Measurements from ENCODE around the gene PSENEN. TPM values are rescaled to one million over a fixed set of nuclear protein-coding genes. Genes with fewer than 3 reads are reported as not detected.

The PSENEN gene
- total RNA-seq, 1 experiment from 2014 or later = 106 TPM

GRCh38 chr19:35702223-35703012 is 43.0 kb upstream of the PSENEN start:
- Histone ChIP-seq H2AFZ (peak overlapping the region; percentile 93), H3K4me2 (peak overlapping the region; percentile 93), H4K20me1 (ENCODE audit: insufficient read depth) (no peaks in the 10 kb centered on the region), H3K9me2 (ENCODE audit: insufficient read depth) (no peaks in the 10 kb centered on the region), H3K27me3 (ENCODE audit: insufficient read depth, low read depth) (no peaks in the 10 kb centered on the region), H3K36me3 (ENCODE audit: low read depth) (no peaks in the 10 kb centered on the region), H3K4me1 (replicated peaks; ENCODE audit: insufficient read depth) (no peaks in the 10 kb centered on the region), H3K4me3 (peak overlapping the region; percentile 72), H3K79me2 (ENCODE audit: low read depth) (no peaks in the 10 kb centered on the region), H3K27ac (no peak overlapping the region), H3K9me3 (ENCODE audit: insufficient read depth, low read depth) (no peaks in the 10 kb centered on the region), H3F3A (ENCODE audit: insufficient read depth, low read depth) (no peaks in the 10 kb centered on the region)
- intact Hi-C loops (cut with micrococcal nuclease; ENCODE audit: unreplicated experiment) = no loop called here
- peak; percentile 90 to 94 for DNase-seq
- BruUV-seq (replicated peaks) = no TSS peak
- ChIA-PET POLR2A (ENCODE audit: unreplicated experiment) (interaction anchor here (0.6 to 1.5 kb wide), 4 partner anchors 58 to 198 kb away, joined by 3 to 14 read pairs (median 5); no protein-coding TSS in a partner anchor), CTCF (interaction anchor here (0.7 kb wide), 1 partner anchor 562 kb away, joined by 5 read pairs; no protein-coding TSS in a partner anchor)
- TF ChIP-seq, protein P1, sequence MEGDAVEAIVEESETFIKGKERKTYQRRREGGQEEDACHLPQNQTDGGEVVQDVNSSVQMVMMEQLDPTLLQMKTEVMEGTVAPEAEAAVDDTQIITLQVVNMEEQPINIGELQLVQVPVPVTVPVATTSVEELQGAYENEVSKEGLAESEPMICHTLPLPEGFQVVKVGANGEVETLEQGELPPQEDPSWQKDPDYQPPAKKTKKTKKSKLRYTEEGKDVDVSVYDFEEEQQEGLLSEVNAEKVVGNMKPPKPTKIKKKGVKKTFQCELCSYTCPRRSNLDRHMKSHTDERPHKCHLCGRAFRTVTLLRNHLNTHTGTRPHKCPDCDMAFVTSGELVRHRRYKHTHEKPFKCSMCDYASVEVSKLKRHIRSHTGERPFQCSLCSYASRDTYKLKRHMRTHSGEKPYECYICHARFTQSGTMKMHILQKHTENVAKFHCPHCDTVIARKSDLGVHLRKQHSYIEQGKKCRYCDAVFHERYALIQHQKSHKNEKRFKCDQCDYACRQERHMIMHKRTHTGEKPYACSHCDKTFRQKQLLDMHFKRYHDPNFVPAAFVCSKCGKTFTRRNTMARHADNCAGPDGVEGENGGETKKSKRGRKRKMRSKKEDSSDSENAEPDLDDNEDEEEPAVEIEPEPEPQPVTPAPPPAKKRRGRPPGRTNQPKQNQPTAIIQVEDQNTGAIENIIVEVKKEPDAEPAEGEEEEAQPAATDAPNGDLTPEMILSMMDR (conservative IDR thresholded peaks at IDR 0.05) = no peak
- no peak for TF ChIP-seq EZH2 (IDR thresholded peaks at IDR 0.05; ENCODE audit: low read depth)

- H3K36me3 ChIP-seq (ENCODE audit: low read depth) = no peaks in the 10 kb centered on the region
- H3F3A ChIP-seq (ENCODE audit: insufficient read depth, low read depth) = no peaks in the 10 kb centered on the region
- no peaks in the 10 kb centered on the region for H3K79me2 ChIP-seq (ENCODE audit: low read depth)
- H3K27ac ChIP-seq = no peak overlapping the region
- peak overlapping the region; percentile 93; the same call in 1 of the 2 replicates for H3K4me2 ChIP-seq
- BruUV-seq (replicated peaks) = no TSS peak
- no peaks in the 10 kb centered on the region for H3K9me2 ChIP-seq (ENCODE audit: insufficient read depth)
- H4K20me1 ChIP-seq (ENCODE audit: insufficient read depth) = no peaks in the 10 kb centered on the region
- no peak for DNase-seq
- H3K4me3 ChIP-seq = no peak overlapping the region
- peaks cover 2% of the 10 kb centered on the region; the same call in 1 of the 2 replicates for H3K4me1 ChIP-seq (replicated peaks; ENCODE audit: insufficient read depth)
- no peak for TF ChIP-seq EZH2 (IDR thresholded peaks at IDR 0.05; ENCODE audit: low read depth)
- TF ChIP-seq, protein P1 (conservative IDR thresholded peaks at IDR 0.05) = no peak
- no peak overlapping the region for H2AFZ ChIP-seq
- H3K9me3 ChIP-seq (ENCODE audit: insufficient read depth, low read depth) = no peaks in the 10 kb centered on the region
- ChIA-PET CTCF (interaction anchor here (0.7 kb wide), 1 partner anchor 46 kb away, joined by 5 read pairs; no protein-coding TSS in a partner anchor), POLR2A (ENCODE audit: unreplicated experiment) (interaction anchor here (0.6 to 1.5 kb wide), 2 partner anchors 59 to 199 kb away, joined by 7 to 14 read pairs; no protein-coding TSS in a partner anchor)
- intact Hi-C loops (cut with micrococcal nuclease; ENCODE audit: unreplicated experiment) = no loop called here
- no peaks in the 10 kb centered on the region for H3K27me3 ChIP-seq (ENCODE audit: insufficient read depth, low read depth)
These were observed 42.1 kb upstream of the PSENEN start for GRCh38 chr19:35703343-35703742.

GRCh38 chr19:35704218-35704617 is 41.2 kb upstream of the PSENEN start, which contains the start of gene ZBTB32:
ZBTB32 (plus strand) TSS chr19:35704558; CDS start chr19:35714627, 10,069 bp downstream.
- no TSS peak for BruUV-seq (replicated peaks)
- Histone ChIP-seq H3K36me3 (ENCODE audit: low read depth) (no peaks in the 10 kb centered on the region), H3K79me2 (ENCODE audit: low read depth) (no peaks in the 10 kb centered on the region), H3K4me2 (peak within 1 kb of the TSS; percentile 93; the same call in 1 of the 2 replicates), H3F3A (ENCODE audit: insufficient read depth, low read depth) (no peaks in the 10 kb centered on the region), H3K27ac (no peak within 1 kb of the TSS), H2AFZ (no peak within 1 kb of the TSS), H3K9me3 (ENCODE audit: insufficient read depth, low read depth) (no peaks in the 10 kb centered on the region), H3K27me3 (ENCODE audit: insufficient read depth, low read depth) (no peaks in the 10 kb centered on the region), H3K4me3 (no peak within 1 kb of the TSS), H3K4me1 (replicated peaks; ENCODE audit: insufficient read depth) (peaks cover 6% of the 10 kb centered on the region; the same call in 1 of the 2 replicates), H3K9me2 (ENCODE audit: insufficient read depth) (no peaks in the 10 kb centered on the region), H4K20me1 (ENCODE audit: insufficient read depth) (no peaks in the 10 kb centered on the region)
- CTCF ChIA-PET = no interaction called here
- POLR2A ChIA-PET (ENCODE audit: unreplicated experiment) = no interaction called here
- peak in 1 of 2 experiments; percentile 35 for DNase-seq
- intact Hi-C loops (cut with micrococcal nuclease; ENCODE audit: unreplicated experiment) = no loop called here
- TF ChIP-seq, protein P1 (conservative IDR thresholded peaks at IDR 0.05) = no peak
- TF ChIP-seq EZH2 (IDR thresholded peaks at IDR 0.05; ENCODE audit: low read depth) = no peak

Data from PC-9 (cell line).